Stimulated activated CD8-positive, alpha-beta memory T cell treated with anti-CD3 and anti-CD28 coated beads, Interleukin-15, amount 100 ng/mL, for 4 hours (primary cell): ENCODE measurements around the gene RAB3B.

Source experiments
- DNase-seq, 2 donors: peaks; one replicate each; pipeline ENCODE4 v3.0.0-alpha.2; 2020; ENCODE audit warnings: low read depth in 2 of 2

Gene RAB3B

GRCh38 chr1:51957618-51958017, 32.9 kb downstream of the RAB3B start:
- no peak for DNase-seq

- no peak for DNase-seq
Observed at GRCh38 chr1:51956528-51957509, 33.7 kb downstream of the RAB3B start.

GRCh38 chr1:51955797-51956527, 34.5 kb downstream of the RAB3B start:
- no peak for DNase-seq

- DNase-seq = no peak
Observed at GRCh38 chr1:51954783-51955182, 35.7 kb downstream of the RAB3B start.

GRCh38 chr1:51953079-51953478, 37.4 kb downstream of the RAB3B start:
- no peak for DNase-seq

GRCh38 chr1:51952638-51953037, 37.9 kb downstream of the RAB3B start:
- no peak for DNase-seq

GRCh38 chr1:51950701-51951100, 39.8 kb downstream of the RAB3B start:
- DNase-seq = no peak

GRCh38 chr1:51949014-51949702, 41.3 kb downstream of the RAB3B start:
- no peak for DNase-seq

GRCh38 chr1:51948491-51948915, 42.0 kb downstream of the RAB3B start:
- no peak for DNase-seq

- DNase-seq = no peak
Observed at GRCh38 chr1:51946300-51946699, 44.2 kb downstream of the RAB3B start.

- DNase-seq = no peak
Observed at GRCh38 chr1:51945591-51945990, 44.9 kb downstream of the RAB3B start.

- no peak for DNase-seq
Observed at GRCh38 chr1:51942281-51942680, 48.2 kb downstream of the RAB3B start.

- DNase-seq = no peak
Observed at GRCh38 chr1:51941528-51941927, 49.0 kb downstream of the RAB3B start.

GRCh38 chr1:51937112-51937511, 53.4 kb downstream of the RAB3B start:
- no peak for DNase-seq

- DNase-seq = no peak
Observed at GRCh38 chr1:51936531-51936930, 54.0 kb downstream of the RAB3B start.

GRCh38 chr1:51933344-51933743, 57.2 kb downstream of the RAB3B start:
- no peak for DNase-seq

- DNase-seq = no peak
Observed at GRCh38 chr1:51930329-51930728, 60.2 kb downstream of the RAB3B start.

- DNase-seq = no peak
Observed at GRCh38 chr1:51928896-51929295, 61.6 kb downstream of the RAB3B start.

GRCh38 chr1:51927029-51927428, 63.5 kb downstream of the RAB3B start:
- no peak for DNase-seq

- DNase-seq = no peak
Observed at GRCh38 chr1:51926171-51926812, 64.2 kb downstream of the RAB3B start.

- DNase-seq = no peak
Observed at GRCh38 chr1:51924455-51924854, 66.0 kb downstream of the RAB3B start.

GRCh38 chr1:51922040-51922439, 68.5 kb downstream of the RAB3B start:
- no peak for DNase-seq
